Measurements from ENCODE around the gene EGR2.

- TF ChIP-seq, protein P1, sequence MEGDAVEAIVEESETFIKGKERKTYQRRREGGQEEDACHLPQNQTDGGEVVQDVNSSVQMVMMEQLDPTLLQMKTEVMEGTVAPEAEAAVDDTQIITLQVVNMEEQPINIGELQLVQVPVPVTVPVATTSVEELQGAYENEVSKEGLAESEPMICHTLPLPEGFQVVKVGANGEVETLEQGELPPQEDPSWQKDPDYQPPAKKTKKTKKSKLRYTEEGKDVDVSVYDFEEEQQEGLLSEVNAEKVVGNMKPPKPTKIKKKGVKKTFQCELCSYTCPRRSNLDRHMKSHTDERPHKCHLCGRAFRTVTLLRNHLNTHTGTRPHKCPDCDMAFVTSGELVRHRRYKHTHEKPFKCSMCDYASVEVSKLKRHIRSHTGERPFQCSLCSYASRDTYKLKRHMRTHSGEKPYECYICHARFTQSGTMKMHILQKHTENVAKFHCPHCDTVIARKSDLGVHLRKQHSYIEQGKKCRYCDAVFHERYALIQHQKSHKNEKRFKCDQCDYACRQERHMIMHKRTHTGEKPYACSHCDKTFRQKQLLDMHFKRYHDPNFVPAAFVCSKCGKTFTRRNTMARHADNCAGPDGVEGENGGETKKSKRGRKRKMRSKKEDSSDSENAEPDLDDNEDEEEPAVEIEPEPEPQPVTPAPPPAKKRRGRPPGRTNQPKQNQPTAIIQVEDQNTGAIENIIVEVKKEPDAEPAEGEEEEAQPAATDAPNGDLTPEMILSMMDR (IDR thresholded peaks at IDR 0.05): no peak
- no peak for TF ChIP-seq SIN3A (IDR thresholded peaks at IDR 0.05; ENCODE audit: borderline replicate concordance, insufficient read depth, low read depth, low read length)
- no peak for TF ChIP-seq POLR2AphosphoS5 (IDR thresholded peaks at IDR 0.05; ENCODE audit: low read depth, low read length)
These were observed 4.8 kb downstream of the EGR2 start for GRCh38 chr10:62811159-62811875.

Data from Panc1 (cell line).